Colonic mucosa (tissue), 4 donors: ENCODE data around the gene NKX6-1. TPM values are rescaled to one million over a fixed set of nuclear protein-coding genes. Genes with fewer than 3 reads are reported as not detected.

Source experiments
- DNase-seq: peaks from one replicate; pipeline ENCODE4 v3.0.0-alpha.2; 2020
- H3K27ac ChIP-seq: fragments of 200-600 bp; one replicate; pipeline ENCODE4 v1.8.0; 2021
- H3K27me3 ChIP-seq: fragments of 200-600 bp; one replicate; pipeline ENCODE4 v1.8.0; 2021
- H3K36me3 ChIP-seq: fragments of 200-600 bp; one replicate; pipeline ENCODE4 v1.8.0; 2021
- H3K4me1 ChIP-seq: fragments of 200-600 bp; one replicate; pipeline ENCODE4 v1.8.0; 2021; ENCODE audit warnings: mild to moderate bottlenecking
- H3K4me3 ChIP-seq: fragments of 200-600 bp; one replicate; pipeline ENCODE4 v1.8.0; 2021
- H3K9ac ChIP-seq, 2 donors: one replicate each; pipeline ENCODE4 v1.7.0; 2013; ENCODE audit warnings: control low read depth in 2 of 2, low read depth in 2 of 2, low read length in 2 of 2
- H3K9me3 ChIP-seq: fragments of 200-600 bp; one replicate; pipeline ENCODE4 v1.8.0; 2021
- intact Hi-C: fragments of 100-400 bp; cut with DNase I; formaldehyde crosslinking; loops from one replicate; pipeline ENCODE4 v1.14.1; 2022
- total RNA-seq, 2 donors: library from RNA; stranded (reverse); fragmentation: NEBNext Ultra II Directional in 1 of 2; extraction: Animal tissue kit (Norgen Biotek cat#: 25700) in 1 of 2; gene quantifications; one replicate each; pipeline ENCODE4 v1.2.1, GENCODE V29; 2021
- TF ChIP-seq, protein P1 (sequence below): fragments of 200-600 bp; IDR thresholded peaks from one replicate; pipeline ENCODE4 v1.8.0; 2022; ENCODE audit warnings: antibody characterized with exemption, mild to moderate bottlenecking
- donor health status: healthy.
- donor health status: DM: no; HTN: no; CAD: no.
- donor health status: DM: no; HTN: no; CAD: no.

NKX6-1 gene
- total RNA-seq, 2 donors from 2014 or later = not detected

DNA sequence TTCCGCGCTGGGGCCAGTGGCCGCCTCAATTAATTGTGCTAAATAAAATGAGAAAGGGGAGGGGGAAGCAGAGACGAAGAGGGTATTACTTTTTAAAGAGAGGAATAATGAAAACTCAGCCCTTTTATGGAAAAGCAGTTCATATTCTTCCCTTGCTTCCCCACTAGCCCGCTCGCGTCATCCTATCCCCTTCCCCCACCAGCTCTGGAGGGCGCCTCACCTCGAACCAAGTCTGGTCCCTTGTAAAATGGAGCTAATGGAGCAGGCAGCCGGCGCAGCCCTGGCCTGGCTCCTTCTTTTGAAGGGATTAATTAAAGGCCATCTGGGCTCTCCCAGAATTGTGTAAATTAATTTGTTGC, 511 bp upstream of the NKX6-1 start:
- Histone ChIP-seq H3K4me3 (peak overlapping the region; percentile 27), H3K4me1 (peaks cover 20% of the 10 kb centered on the region), H3K9me3 (no peaks in the 10 kb centered on the region), H3K27ac (no peak overlapping the region), H3K27me3 (peaks cover 94% of the 10 kb centered on the region), H3K36me3 (no peaks in the 10 kb centered on the region), H3K9ac (no peak overlapping the region)
- intact Hi-C loops = no loop called here
- TF ChIP-seq, protein P1, sequence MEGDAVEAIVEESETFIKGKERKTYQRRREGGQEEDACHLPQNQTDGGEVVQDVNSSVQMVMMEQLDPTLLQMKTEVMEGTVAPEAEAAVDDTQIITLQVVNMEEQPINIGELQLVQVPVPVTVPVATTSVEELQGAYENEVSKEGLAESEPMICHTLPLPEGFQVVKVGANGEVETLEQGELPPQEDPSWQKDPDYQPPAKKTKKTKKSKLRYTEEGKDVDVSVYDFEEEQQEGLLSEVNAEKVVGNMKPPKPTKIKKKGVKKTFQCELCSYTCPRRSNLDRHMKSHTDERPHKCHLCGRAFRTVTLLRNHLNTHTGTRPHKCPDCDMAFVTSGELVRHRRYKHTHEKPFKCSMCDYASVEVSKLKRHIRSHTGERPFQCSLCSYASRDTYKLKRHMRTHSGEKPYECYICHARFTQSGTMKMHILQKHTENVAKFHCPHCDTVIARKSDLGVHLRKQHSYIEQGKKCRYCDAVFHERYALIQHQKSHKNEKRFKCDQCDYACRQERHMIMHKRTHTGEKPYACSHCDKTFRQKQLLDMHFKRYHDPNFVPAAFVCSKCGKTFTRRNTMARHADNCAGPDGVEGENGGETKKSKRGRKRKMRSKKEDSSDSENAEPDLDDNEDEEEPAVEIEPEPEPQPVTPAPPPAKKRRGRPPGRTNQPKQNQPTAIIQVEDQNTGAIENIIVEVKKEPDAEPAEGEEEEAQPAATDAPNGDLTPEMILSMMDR = no peak
- no peak for DNase-seq

- peaks cover 20% of the 10 kb centered on the region for H3K4me1 ChIP-seq
- intact Hi-C loops = no loop called here
- no peaks in the 10 kb centered on the region for H3K9me3 ChIP-seq
- no peaks in the 10 kb centered on the region for H3K36me3 ChIP-seq
- H3K27ac ChIP-seq = no peak overlapping the region
- TF ChIP-seq, protein P1 = no peak
- no peak overlapping the region for H3K9ac ChIP-seq
- peak overlapping the region; percentile 27 for H3K4me3 ChIP-seq
- peaks cover 100% of the 10 kb centered on the region for H3K27me3 ChIP-seq
- no peak for DNase-seq
Observed at GRCh38 chr4:84498203-84498934, 723 bp downstream of the NKX6-1 start.

DNA sequence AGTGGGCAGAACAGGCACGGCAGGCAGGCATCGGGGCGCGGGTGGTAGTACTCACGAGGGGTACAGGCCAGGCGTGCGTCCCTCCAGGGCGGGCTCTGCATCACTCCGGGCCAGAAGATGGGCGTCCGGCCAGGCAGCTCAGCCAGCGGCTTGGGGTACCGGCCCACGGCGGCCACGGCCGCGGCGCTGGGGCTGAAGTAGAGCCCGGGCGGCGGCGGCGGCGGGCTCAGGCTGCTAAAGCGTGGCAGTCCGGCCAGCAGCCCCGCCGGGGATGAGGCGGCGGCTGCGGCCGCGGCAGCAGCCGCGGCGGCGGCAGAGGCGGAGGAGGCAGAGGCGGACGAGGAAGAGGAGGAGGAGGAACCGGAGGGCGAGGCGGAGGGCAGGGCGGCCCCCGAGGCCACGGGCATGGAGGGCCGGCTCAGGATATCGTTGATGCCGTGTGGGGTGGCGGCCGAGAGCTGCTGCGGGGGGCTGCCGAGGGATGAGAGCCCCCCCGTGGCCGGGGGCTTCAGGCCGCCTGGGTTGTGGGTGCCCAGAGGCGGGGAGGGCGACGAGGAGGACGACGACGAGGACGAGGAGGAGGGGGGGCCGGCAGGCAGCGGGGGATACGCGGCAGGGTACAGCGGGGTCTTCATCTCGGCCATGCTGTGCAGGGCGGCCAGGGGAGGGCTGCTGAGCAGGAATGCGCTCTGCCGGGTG, 1.4 kb downstream of the NKX6-1 start:
- no peak overlapping the region for H3K9ac ChIP-seq

GRCh38 chr4:84496706-84497503, 2.2 kb downstream of the NKX6-1 start:
- TF ChIP-seq, protein P1 = no peak
- Histone ChIP-seq H3K4me3 (no peak overlapping the region), H3K36me3 (no peaks in the 10 kb centered on the region), H3K27me3 (peaks cover 100% of the 10 kb centered on the region), H3K9ac (no peak overlapping the region), H3K27ac (no peak overlapping the region), H3K4me1 (peaks cover 20% of the 10 kb centered on the region), H3K9me3 (no peaks in the 10 kb centered on the region)
- no peak for DNase-seq
- intact Hi-C loops = no loop called here

More for the DNA sequence above, 1.4 kb downstream of the NKX6-1 start:
- Histone ChIP-seq H3K36me3 (no peaks in the 10 kb centered on the region), H3K4me1 (peaks cover 20% of the 10 kb centered on the region), H3K27ac (no peak overlapping the region), H3K4me3 (peak overlapping the region; percentile 27), H3K9me3 (no peaks in the 10 kb centered on the region), H3K27me3 (peaks cover 100% of the 10 kb centered on the region)
- TF ChIP-seq, protein P1 = no peak
- intact Hi-C loops = no loop called here
- no peak for DNase-seq

DNA sequence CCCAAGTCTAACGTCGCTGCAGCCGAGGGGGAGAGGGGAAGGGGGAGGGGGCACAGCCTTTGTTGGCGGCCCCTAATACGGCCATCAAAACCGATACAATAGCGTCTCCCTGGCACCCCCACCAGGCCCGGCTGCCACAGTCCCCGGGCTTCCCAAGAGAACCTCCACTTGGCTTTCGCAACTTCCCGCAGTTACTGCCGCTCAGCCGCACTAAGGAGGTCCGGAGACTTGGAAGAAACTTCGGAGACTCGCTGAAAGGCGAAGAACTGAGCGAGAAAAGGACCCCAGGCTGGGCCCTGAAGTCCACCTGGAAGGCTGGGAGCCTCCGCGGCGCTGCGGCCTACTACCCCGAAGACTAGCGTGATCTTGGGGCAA, 2.8 kb downstream of the NKX6-1 start:
- no peak overlapping the region for H3K4me3 ChIP-seq
- peaks cover 20% of the 10 kb centered on the region for H3K4me1 ChIP-seq

More for the DNA sequence above, 2.8 kb downstream of the NKX6-1 start:
- DNase-seq = no peak
- Histone ChIP-seq H3K27ac (no peak overlapping the region), H3K27me3 (peaks cover 100% of the 10 kb centered on the region), H3K9ac (no peak overlapping the region), H3K36me3 (no peaks in the 10 kb centered on the region), H3K9me3 (no peaks in the 10 kb centered on the region)
- TF ChIP-seq, protein P1 = no peak
- intact Hi-C loops = no loop called here
